Common myeloid progenitor, CD34-positive (primary cell): ENCODE measurements around the gene SNIP1.
"Not testable (repeated sequence)": the region's sequence is repeated elsewhere in the genome, so short reads cannot be mapped to it uniquely, and the experiment has no call there.

Experiments used
- CTCF ChIA-PET: fragments of 350-600 bp; sonication (Branson Sonifier 250); formaldehyde crosslinking; loops from one replicate; lab custom pipeline; 2021; ENCODE audit warnings: antibody characterized with exemption; lab: Charles Lee
- POLR2A ChIA-PET: fragments of 350-600 bp; sonication (Branson Sonifier 250); formaldehyde crosslinking; loops from one replicate; lab custom pipeline; 2021; ENCODE audit warnings: antibody characterized with exemption; lab: Charles Lee
- DNase-seq, 3 donors: peaks; one replicate each; pipeline versions ENCODE4 v3.0.0 to v3.0.0-alpha.2; 2013
- H3K27ac ChIP-seq, 2 experiments: 1 replicate in 1 of 2; 2 replicates in 1 of 2; pipeline ENCODE4 v1.7.0; 2013; ENCODE audit warnings: inconsistent platforms in 2 of 2, low read length in 2 of 2, mild to moderate bottlenecking in 2 of 2, low read depth in 1 of 2, moderate library complexity in 1 of 2; ENCODE audit not compliant: severe bottlenecking in 2 of 2, insufficient read depth in 1 of 2, poor library complexity in 1 of 2
- H3K27me3 ChIP-seq, 5 experiments: replicated peaks in 2 of 5; 1 replicate in 3 of 5; 2 replicates in 2 of 5; pipeline versions ENCODE4 v1.6.1 to v1.7.0; 2013; ENCODE audit warnings: low read length in 4 of 5, mild to moderate bottlenecking in 2 of 5, moderate library complexity in 2 of 5, inconsistent platforms in 1 of 5; ENCODE audit not compliant: insufficient read depth in 5 of 5, control insufficient read depth in 4 of 5
- H3K36me3 ChIP-seq, 4 experiments: 1 replicate in 2 of 4; 2 replicates in 2 of 4; pipeline versions ENCODE4 v1.6.1 to v1.7.0; 2013; ENCODE audit warnings: low read length in 3 of 4, control low read depth in 1 of 4, mild to moderate bottlenecking in 1 of 4; ENCODE audit not compliant: control insufficient read depth in 4 of 4, insufficient read depth in 4 of 4
- H3K4me1 ChIP-seq, 4 experiments: 1 replicate in 3 of 4; 2 replicates in 1 of 4; pipeline versions ENCODE4 v1.6.1 to v1.7.1; 2013; ENCODE audit warnings: low read length in 3 of 4, mild to moderate bottlenecking in 3 of 4, control low read depth in 1 of 4, inconsistent platforms in 1 of 4, moderate library complexity in 1 of 4; ENCODE audit not compliant: control insufficient read depth in 4 of 4, insufficient read depth in 4 of 4; ENCODE audit errors: control extremely low read depth in 1 of 4
- H3K4me3 ChIP-seq, 7 experiments: 1 replicate in 4 of 7; 2 replicates in 3 of 7; pipeline versions ENCODE4 v1.5.1 to v1.7.0; 2013; ENCODE audit warnings: mild to moderate bottlenecking in 7 of 7, low read length in 6 of 7, moderate library complexity in 6 of 7, inconsistent platforms in 2 of 7, low read depth in 2 of 7, control low read depth in 1 of 7; ENCODE audit not compliant: insufficient read depth in 4 of 7, control insufficient read depth in 1 of 7; ENCODE audit errors: extremely low read depth in 1 of 7
- H3K9me3 ChIP-seq, 5 experiments: 1 replicate in 4 of 5; 2 replicates in 1 of 5; pipeline versions ENCODE4 v1.6.1 to v1.7.1; 2013; ENCODE audit warnings: low read length in 4 of 5, mild to moderate bottlenecking in 2 of 5, inconsistent platforms in 1 of 5, low read depth in 1 of 5, moderate library complexity in 1 of 5; ENCODE audit not compliant: control insufficient read depth in 4 of 5, insufficient read depth in 2 of 5; ENCODE audit errors: control extremely low read depth in 1 of 5
- WGBS: methylation state at CpG from one replicate; pipeline ENCODE4 v1.1.5; 2013; ENCODE audit not compliant: insufficient coverage; 5-methylcytosine and 5-hydroxymethylcytosine counted together

SNIP1 gene

GRCh38 chr1:37532418-37533156, 21.5 kb downstream of the SNIP1 start:
- H3K36me3 ChIP-seq, result peaks cover 5 to 24% (median 16%) of the 10 kb centered on the region in 4 experiments
- H3K4me1 ChIP-seq, DNase-seq, H3K27me3 ChIP-seq, H3K9me3 ChIP-seq, H3K4me3 ChIP-seq, H3K27ac ChIP-seq: not testable (repeated sequence)
- CTCF ChIA-PET, result interaction anchor here (1.1 kb wide), 1 partner anchor 17 kb away, joined by 3 read pairs; no protein-coding TSS in a partner anchor
- POLR2A ChIA-PET, result interaction anchor here (0.6 kb wide), 1 partner anchor 58 kb away, joined by 3 read pairs; no protein-coding TSS in a partner anchor
- 100% methylated on average over 4 of the region's 4 CpGs for WGBS

- DNase-seq, H3K27ac ChIP-seq, POLR2A ChIA-PET, H3K4me3 ChIP-seq, H3K36me3 ChIP-seq, H3K9me3 ChIP-seq, H3K27me3 ChIP-seq, H3K4me1 ChIP-seq: not testable (repeated sequence)
- CTCF ChIA-PET, result interaction anchor here (1.2 to 1.5 kb wide), 2 partner anchors 15 to 21 kb away, joined by 3 read pairs; partner anchors contain the start of gene MEAF6
- no CpG with 5 or more reads among the region's 1 CpG for WGBS
Measured at GRCh38 chr1:37529888-37530287, 24.2 kb downstream of the SNIP1 start.

GRCh38 chr1:37519613-37520012, 34.5 kb downstream of the SNIP1 start:
- ChIA-PET CTCF (no interaction called here), POLR2A (no interaction called here)
- no peak overlapping the region for H3K27ac ChIP-seq
- peaks cover 3 to 11% (median 7%) of the 10 kb centered on the region in 4 experiments for H3K4me1 ChIP-seq
- no peaks in the 10 kb centered on the region for H3K27me3 ChIP-seq
- DNase-seq, result peak in 1 of 3 donors; percentile 19
- no peak overlapping the region for H3K4me3 ChIP-seq
- H3K9me3 ChIP-seq, result peaks cover 0 to 4% (median 0%) of the 10 kb centered on the region in 5 experiments
- no peaks in the 10 kb centered on the region for H3K36me3 ChIP-seq

- H3K27me3 ChIP-seq, POLR2A ChIA-PET, H3K27ac ChIP-seq, H3K4me3 ChIP-seq, CTCF ChIA-PET, H3K9me3 ChIP-seq, H3K36me3 ChIP-seq: not testable (repeated sequence)
- DNase-seq, result peak in 1 of 3 donors; percentile 8
- WGBS, result 74% methylated on average over 9 of the region's 15 CpGs
- peaks cover 4 to 12% (median 7%) of the 10 kb centered on the region in 4 experiments for H3K4me1 ChIP-seq
Measured at GRCh38 chr1:37518929-37519328, 35.2 kb downstream of the SNIP1 start.

GRCh38 chr1:37518241-37518640, 35.9 kb downstream of the SNIP1 start:
- H3K4me1 ChIP-seq, result peaks cover 9 to 19% (median 13%) of the 10 kb centered on the region in 4 experiments
- H3K9me3 ChIP-seq, H3K27ac ChIP-seq, H3K4me3 ChIP-seq, H3K36me3 ChIP-seq, H3K27me3 ChIP-seq, DNase-seq: not testable (repeated sequence)
- ChIA-PET CTCF (interaction anchor here (1.5 kb wide), 1 partner anchor 31 kb away, joined by 3 read pairs; no protein-coding TSS in a partner anchor), POLR2A (interaction anchor here (0.6 kb wide), 1 partner anchor 14 kb away, joined by 3 read pairs; no protein-coding TSS in a partner anchor)
- WGBS, result 100% methylated on average over 5 of the region's 31 CpGs

GRCh38 chr1:37517569-37517968, 36.5 kb downstream of the SNIP1 start:
- no peak overlapping the region for H3K27ac ChIP-seq
- peaks cover 0 to 4% (median 1%) of the 10 kb centered on the region in 4 experiments for H3K36me3 ChIP-seq
- H3K9me3 ChIP-seq, result no peaks in the 10 kb centered on the region
- H3K4me1 ChIP-seq, result peaks cover 11 to 21% (median 15%) of the 10 kb centered on the region in 4 experiments
- POLR2A ChIA-PET, result interaction anchor here (0.6 kb wide), 1 partner anchor 14 kb away, joined by 3 read pairs; no protein-coding TSS in a partner anchor
- 100% methylated on average over 1 of the region's 1 CpG for WGBS
- no peak for DNase-seq
- no peaks in the 10 kb centered on the region for H3K27me3 ChIP-seq
- no peak overlapping the region for H3K4me3 ChIP-seq
- CTCF ChIA-PET, result interaction anchor here (1.5 kb wide), 1 partner anchor 30 kb away, joined by 3 read pairs; no protein-coding TSS in a partner anchor
